Measurements from ENCODE around the gene CKAP2L. TPM values are rescaled to one million over a fixed set of nuclear protein-coding genes. Genes with fewer than 3 reads are reported as not detected.

CKAP2L gene, protein sequence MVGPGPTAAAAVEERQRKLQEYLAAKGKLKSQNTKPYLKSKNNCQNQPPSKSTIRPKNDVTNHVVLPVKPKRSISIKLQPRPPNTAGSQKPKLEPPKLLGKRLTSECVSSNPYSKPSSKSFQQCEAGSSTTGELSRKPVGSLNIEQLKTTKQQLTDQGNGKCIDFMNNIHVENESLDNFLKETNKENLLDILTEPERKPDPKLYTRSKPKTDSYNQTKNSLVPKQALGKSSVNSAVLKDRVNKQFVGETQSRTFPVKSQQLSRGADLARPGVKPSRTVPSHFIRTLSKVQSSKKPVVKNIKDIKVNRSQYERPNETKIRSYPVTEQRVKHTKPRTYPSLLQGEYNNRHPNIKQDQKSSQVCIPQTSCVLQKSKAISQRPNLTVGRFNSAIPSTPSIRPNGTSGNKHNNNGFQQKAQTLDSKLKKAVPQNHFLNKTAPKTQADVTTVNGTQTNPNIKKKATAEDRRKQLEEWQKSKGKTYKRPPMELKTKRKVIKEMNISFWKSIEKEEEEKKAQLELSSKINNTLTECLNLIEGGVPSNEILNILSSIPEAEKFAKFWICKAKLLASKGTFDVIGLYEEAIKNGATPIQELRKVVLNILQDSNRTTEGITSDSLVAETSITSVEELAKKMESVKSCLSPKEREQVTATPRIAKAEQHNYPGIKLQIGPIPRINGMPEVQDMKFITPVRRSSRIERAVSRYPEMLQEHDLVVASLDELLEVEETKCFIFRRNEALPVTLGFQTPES
- total RNA-seq (2022; extraction: Qiagen RNA extraction; ENCODE audit: low read depth) = 10.2 to 20.6 TPM (median 14.9 TPM) in 5 replicates

GRCh38 chr2:112764071-112765044 is at the start of gene CKAP2L:
Gene CKAP2L, minus strand, starts transcription at chr2:112764609. Its CDS starts 11 bp downstream, at chr2:112764598.

DNA sequence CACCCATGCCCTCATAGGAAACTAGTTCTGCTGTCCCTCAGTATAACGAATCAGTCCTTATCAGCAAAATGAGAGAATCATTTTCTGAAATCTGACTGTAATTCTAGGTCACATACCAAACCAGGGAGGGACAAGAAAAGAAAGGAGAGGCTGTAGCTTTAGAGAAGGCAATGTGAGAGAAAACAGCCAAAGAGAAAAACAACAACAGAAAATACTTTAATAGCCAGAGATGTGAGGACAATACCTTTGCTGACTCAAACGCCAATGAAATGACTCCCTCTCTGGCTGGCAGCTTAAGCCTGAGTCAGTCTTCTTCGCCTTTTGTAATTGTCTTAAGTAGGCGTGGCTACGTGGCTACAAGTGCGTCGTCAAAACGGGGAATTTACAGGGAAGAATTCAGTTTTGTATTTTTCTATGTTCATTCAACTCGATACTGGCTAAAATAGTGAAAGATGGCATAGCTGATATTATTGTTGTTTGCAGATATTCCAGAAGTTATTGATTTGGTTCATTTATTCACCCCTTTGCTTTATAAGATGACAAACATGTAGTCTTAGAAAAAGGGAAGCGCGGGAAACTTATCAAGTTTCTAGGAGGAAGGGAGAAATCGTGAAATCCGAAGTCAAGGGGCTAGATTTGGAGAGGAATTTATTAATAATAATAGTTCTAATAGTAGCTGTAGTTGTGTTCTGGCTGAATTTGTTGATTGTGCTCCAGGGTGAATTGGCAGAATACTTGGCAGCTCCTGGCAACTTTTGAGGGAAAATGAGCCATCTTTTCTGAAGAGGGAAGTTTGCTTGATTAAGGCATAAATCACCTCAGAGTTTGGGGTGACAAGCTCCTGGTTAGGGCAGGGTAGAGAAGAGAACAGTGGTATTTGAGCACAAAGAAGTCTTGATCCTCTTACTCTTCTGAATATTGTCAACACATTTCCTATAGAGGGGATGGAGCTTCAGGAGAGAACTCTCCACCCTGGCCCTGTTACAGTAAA is 20.1 kb upstream of the CKAP2L start, which contains the start of gene IL1A:
Gene IL1A (minus strand): TSS at position 295 of the 991 bp plus-strand sequence. CDS start 723 bp downstream, outside the sequence.

GRCh38 chr2:112720785-112721184 is 43.6 kb downstream of the CKAP2L start, which contains the start of gene NT5DC4:
Gene NT5DC4, plus strand, starts transcription at chr2:112721020. Its CDS starts 60 bp downstream, at chr2:112721080.

Other genes starting within 250 kb of the CKAP2L start
- 20.3 to 31.0 TPM (median 25.8 TPM) in 5 replicates for gene POLR1B, start 222.1 kb downstream of the CKAP2L start, total RNA-seq (2022; extraction: Qiagen RNA extraction; ENCODE audit: low read depth)
- 52.6 to 67.5 TPM (median 61.6 TPM) in 5 replicates for gene CHCHD5, start 180.0 kb downstream of the CKAP2L start, total RNA-seq (2022; extraction: Qiagen RNA extraction; ENCODE audit: low read depth)
- gene SLC20A1, start 118.7 kb downstream of the CKAP2L start, total RNA-seq (2022; extraction: Qiagen RNA extraction; ENCODE audit: low read depth) = 127 to 149 TPM (median 135 TPM) in 5 replicates
- gene NT5DC4, start 43.6 kb downstream of the CKAP2L start, total RNA-seq (2022; extraction: Qiagen RNA extraction; ENCODE audit: low read depth) = not detected in 5 replicates
- 0.07 to 0.37 TPM (median 0.22 TPM) in 3 of 5 replicates, not detected in the others for gene IL1A, start 19.9 kb upstream of the CKAP2L start, total RNA-seq (2022; extraction: Qiagen RNA extraction; ENCODE audit: low read depth)
- 0.22 to 0.33 TPM in 2 of 5 replicates, not detected in the others for gene IL1B, start 72.2 kb upstream of the CKAP2L start, total RNA-seq (2022; extraction: Qiagen RNA extraction; ENCODE audit: low read depth)
- gene IL37, start 146.6 kb upstream of the CKAP2L start, total RNA-seq (2022; extraction: Qiagen RNA extraction; ENCODE audit: low read depth) = not detected in 5 replicates
- not detected in 5 replicates for gene IL36G, start 213.4 kb upstream of the CKAP2L start, total RNA-seq (2022; extraction: Qiagen RNA extraction; ENCODE audit: low read depth)
- gene IL36A, start 240.8 kb upstream of the CKAP2L start, total RNA-seq (2022; extraction: Qiagen RNA extraction; ENCODE audit: low read depth) = not detected in 5 replicates

Data from A549 treated with ZK216348 at 1 μM for 4 hours (cell line).